Measurements from ENCODE around the gene MITD1.
"Not testable (repeated sequence)": the region's sequence is repeated elsewhere in the genome, so short reads cannot be mapped to it uniquely, and the experiment has no call there.

Gene MITD1

DNA sequence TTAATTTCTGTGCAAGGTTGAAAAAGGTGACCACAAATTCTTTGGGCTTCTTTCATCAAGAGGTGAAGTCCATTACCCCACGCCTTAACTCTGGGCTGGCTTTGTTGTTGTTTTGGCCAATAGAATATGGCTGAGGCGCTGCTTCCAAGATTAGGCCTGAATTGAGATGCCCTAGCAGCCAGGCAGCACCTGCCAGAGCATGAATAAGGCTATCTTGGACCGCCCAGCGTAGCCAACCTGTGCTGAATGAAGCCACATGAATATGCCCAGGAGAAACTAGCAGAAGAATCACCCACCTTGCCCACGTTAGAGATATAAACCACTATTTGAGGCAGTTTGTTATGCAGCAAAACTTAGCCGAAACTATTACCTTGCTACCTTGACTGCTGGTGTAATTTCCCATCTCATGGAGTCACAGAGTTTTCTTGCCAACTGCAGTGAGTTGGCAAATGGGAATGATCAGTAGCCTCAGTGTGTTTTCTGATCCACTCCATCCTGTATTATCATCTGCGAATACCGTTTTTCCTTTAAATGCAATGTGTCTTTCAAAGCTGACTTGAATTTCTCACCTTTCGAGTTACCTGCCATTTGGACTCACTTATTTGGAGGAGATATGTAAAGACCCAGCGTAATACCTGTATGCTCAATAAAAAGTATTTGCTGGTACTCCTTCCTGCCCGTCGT, 26.8 kb downstream of the MITD1 start:
- DNase-seq = no peak

DNA sequence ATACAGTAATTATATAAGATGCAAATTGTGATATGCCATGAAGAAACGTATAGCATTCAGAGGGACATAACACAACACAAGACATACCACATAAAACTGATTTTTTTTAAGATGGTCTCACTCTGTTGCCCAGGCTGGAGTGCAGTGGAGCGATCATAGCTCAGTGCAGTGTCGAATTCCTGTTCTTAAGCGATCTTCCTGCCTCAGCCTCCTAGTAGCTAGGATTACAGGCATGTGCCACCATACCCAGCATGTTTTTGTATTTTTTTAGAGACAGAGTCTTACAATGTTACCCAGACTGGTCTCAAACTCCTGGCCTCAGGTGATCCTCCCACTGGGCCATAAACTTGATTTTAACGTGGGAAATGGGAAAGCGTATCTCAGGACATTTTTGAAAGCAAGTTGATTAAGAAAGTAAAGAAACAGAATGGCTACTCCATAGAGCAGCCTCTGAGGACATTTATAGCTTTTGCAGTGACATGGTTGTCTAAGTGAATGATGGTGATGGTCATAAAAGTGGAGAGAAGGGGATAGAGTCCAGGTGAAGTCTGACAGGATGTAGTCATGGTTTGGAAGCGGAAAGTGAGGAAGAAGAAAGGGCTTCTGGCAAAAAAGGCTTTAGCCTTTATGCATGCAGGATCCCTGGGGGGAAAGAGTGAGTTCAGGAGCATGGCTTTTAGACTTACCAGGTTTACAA, 28.5 kb downstream of the MITD1 start:
- DNase-seq = no peak

DNA sequence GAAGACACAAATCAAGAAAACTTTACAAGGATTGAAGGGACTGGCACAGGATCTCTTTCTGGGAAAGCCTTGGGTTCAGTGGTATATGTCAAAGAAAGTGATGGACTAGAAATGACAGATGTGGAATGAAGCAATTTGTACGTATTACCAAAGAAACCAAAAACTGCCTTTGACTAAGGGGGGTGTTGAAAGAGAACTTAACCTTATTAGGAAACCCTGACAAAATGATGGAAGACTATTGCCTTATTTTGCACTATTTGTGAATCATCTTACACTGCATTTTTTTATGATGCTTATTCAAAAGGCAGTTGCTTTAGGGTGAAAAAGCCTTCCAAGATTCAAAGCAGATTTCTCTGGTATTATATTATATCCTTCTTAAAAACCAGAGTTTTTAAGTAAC, 30.2 kb downstream of the MITD1 start:
- DNase-seq = peak; percentile 91

DNA sequence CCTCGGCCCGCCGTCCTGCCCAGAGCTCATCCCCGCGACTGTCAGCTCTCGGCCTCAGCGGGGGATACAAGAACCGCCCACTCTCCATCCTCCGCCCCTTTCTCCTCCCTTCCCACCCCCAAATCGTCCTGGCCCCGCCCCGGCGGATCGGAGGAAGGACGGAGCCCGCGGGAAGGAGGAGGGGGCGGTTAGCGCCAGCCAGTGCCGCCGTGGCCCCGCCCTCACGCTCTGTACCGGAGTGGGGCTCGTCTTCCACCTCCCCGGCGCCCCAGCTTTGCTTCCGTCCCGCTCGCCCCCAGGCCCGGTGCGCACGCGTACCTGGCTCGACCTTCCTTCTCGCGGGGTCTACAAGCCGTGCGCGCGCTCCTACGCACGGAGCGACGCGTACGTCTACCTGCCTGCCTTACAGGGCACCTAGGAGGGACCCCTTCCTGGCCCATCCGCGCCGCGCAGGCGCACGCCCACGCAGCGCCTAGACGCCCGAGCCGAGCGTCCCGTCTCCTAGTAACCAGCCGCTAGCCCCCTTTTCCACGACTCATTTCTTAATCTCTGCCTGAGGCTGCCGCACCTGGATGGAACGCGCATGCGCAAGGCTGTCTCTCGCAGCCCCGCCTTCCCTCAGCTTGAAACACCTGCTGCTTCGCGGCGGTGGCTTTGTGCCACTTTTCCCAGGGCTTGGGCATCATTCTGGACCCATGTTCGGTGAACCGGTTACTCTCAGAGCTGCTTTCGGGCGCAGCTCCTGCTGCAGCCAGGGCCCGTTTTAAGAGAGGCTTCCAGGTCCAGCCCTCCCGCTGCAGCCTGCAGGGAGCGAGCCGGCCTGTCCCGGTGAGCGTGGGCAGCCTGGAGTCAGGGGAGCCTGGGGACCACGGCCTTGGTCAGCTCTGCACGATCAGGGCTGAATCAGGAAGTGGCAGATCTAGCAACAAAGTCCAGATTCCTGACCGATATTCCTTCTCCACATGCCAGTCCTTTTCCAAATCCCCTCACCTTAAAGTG, 39.4 kb downstream of the MITD1 start, which contains the start of gene C2orf15:
C2orf15 (plus strand) TSS at position 598 of the 999 bp plus-strand sequence. CDS start 8,852 bp downstream, outside the sequence.
- no peak for DNase-seq

DNA sequence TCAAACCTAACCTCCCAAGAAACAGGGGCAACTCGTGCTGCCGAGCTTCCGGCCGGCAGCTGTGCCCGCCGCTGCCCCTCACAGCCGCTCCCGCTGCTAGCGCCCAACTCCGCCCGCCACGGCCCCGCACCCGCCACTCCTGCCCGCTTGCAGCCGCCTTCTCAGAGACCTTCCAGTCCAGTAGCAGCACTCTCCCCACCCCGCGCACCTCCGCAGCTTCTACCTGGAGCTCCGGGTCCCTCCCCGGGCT, 40.1 kb downstream of the MITD1 start:
- no peak for DNase-seq

DNA sequence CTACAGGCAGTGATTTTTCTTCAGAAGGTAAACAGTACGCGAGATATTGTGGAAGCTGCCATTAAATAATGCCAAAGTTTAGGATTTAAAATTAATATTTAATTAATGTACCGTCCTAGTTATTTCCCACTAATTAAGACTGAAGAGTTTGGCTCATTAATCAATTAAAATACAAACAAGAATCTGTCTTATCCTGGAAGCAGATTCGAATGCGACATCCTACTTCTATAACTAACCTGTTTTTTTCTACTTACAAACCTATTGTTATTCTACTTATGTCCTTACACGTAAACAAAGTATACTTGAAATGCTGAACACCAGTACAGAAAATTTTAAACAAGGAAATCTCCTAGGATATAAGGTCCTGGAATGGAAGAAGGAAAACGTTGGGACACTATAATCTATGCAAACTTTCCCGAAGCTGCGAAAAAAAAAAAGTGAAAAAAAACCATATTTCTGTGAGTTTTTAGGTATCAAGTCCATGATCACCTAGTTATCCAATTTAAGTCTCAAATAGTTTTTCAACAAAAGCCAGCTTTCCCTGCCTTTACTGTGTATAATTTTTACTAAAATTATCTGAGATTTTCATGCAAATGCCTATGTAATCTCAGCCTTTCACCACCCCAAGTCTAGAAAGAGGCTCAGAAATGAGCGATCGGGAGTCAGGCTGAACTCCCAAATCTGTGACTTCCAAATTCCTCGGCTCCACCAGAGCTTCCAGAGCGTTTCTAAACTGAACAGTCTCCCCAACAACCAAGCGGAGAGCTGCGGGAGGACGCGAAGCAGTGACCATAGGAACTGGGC, 40.6 kb downstream of the MITD1 start:
- no peak for DNase-seq

DNA sequence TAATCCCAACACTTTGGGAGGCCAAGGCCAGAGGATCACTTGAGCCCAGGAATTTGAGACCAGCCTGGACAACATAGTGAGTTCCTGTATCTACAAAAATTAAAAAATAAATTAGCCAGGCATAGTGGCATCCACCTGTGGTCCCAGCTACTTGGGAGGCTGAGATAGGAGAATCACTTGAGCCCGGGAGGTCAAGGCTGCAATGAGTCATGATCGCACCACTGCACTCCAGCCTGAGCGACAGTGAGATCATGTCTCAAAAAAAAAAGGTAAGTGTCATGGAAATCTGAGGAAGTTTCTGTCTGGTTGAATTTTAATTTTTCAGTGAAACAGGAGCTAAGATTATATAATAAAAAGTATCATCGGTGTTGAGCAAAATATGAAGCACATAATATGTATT, 41.9 kb downstream of the MITD1 start:
- no peak for DNase-seq

DNA sequence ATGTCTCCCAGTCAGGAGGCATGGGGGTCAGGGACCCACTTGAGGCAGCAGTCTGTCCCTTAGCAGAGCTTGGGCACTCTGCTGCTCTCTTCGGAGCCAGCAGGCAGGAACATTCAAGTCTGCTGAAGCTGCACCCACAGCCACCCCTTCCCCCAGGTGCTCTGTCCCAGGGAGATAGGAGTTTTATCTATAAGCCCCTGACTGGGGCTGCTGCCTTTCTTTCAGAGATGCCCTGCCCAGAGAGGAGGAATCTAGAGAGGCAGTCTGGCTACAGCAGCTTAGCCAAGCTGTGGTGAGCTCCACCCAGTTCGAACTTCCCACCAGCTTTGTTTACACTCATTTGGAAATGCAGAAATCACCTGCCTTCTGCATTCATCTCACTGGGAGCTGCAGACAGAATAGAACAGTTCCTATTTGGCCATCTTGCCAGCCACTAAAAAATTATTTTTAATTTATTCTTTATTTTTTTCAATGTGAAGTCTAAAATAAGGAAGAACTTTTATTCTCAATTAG, 45.8 kb downstream of the MITD1 start:
- DNase-seq = not testable (repeated sequence)

DNA sequence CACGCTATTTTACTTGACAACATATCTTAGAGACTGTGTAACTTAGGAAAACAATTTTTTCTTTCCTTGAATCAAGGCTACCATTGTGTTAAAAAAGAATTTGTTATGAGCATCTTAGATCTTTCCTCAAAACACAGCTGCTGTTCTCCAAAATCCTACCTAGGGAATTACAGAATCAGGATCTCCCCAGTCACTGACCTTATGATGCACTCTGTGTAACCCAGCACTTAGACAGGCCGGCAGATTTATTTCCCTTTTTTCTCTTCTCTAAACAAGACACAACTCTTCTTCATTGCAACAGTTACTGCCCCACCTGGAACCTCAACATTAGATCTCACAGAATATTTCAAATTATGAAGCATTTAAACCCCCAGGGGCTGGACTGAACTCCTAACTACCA, 52.9 kb downstream of the MITD1 start:
- peak in 1 of 2 experiments; percentile 17 for DNase-seq

Data from AML-193 (cell line).